Suprapubic skin (tissue), 4 donors: Measurements from ENCODE around the gene ARHGAP32.

Source experiments
- CTCF ChIP-seq, 2 donors: fragments of 200-600 bp in 1 of 2; fragments of 450-650 bp in 1 of 2; sonication (generic) in 1 of 2; IDR thresholded peaks; one replicate each; pipeline ENCODE4 v1.5.1; 2016 to 2019; ENCODE audit warnings: antibody characterized with exemption in 2 of 2, mild to moderate bottlenecking in 1 of 2, moderate library complexity in 1 of 2
- EP300 ChIP-seq: sonication (generic); formaldehyde crosslinking; IDR thresholded peaks from one replicate; pipeline ENCODE4 v1.6.1; 2017; ENCODE audit warnings: antibody characterized with exemption
- POLR2A ChIP-seq, 2 donors: fragments of 450-650 bp; IDR thresholded peaks; one replicate each; pipeline ENCODE4 v1.6.1; 2017; ENCODE audit warnings: antibody characterized with exemption in 2 of 2, mild to moderate bottlenecking in 2 of 2, moderate library complexity in 2 of 2
- POLR2AphosphoS5 ChIP-seq, 3 donors: sonication (generic); formaldehyde crosslinking; IDR thresholded peaks; one replicate each; pipeline ENCODE4 v1.6.1; 2017; ENCODE audit warnings: antibody characterized with exemption in 3 of 3

GRCh38 chr11:128939591-128939990, 252.5 kb downstream of the ARHGAP32 start:
- TF ChIP-seq CTCF (IDR thresholded peaks at IDR 0.05) (no peak), POLR2AphosphoS5 (IDR thresholded peaks at IDR 0.05) (no peak), POLR2A (IDR thresholded peaks at IDR 0.05) (no peak), EP300 (no peak)
